ENCODE results near the gene LRP1B.

DNA sequence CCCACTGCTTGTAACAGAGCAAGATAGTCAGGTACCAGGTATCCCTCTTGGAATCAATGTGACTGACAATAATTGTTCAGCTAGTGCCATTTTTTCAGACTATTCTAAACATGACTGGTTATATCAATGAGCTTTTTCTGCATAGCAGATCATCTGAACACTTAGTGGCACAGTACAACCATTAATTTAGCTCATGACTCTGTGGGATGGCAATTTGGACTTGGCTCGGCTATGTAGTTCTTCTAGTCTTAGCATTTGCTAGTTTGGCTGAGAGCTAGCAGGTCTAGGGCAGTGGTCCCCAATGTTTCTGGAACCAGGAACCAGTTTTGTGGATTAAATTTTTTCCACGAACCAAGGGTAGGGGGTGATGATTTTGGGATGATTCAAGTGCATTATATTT is 1929.2 kb downstream of the LRP1B start:
- TF ChIP-seq CTCF (IDR thresholded peaks at IDR 0.05) (no peak), POLR2A (IDR thresholded peaks at IDR 0.05) (no peak)

All from thyroid gland (tissue), 4 donors.